Loucy (cell line): ENCODE data around the gene MINK1.

Experiments used
- H2AFZ ChIP-seq: fragments of 200-600 bp; sonication (generic); 2 replicates; pipeline ENCODE4 v1.6.0; 2016; ENCODE audit warnings: antibody characterized with exemption, mild to moderate bottlenecking, low read length, moderate library complexity
- H3F3A ChIP-seq: fragments of 200-600 bp; 2 replicates; pipeline ENCODE4 v1.6.0; 2016; ENCODE audit warnings: antibody characterized with exemption, low read depth, mild to moderate bottlenecking
- H3K27me3 ChIP-seq: fragments of 200-600 bp; sonication (generic); 2 replicates; pipeline ENCODE4 v1.6.1; 2014; ENCODE audit warnings: low read length, mild to moderate bottlenecking; ENCODE audit not compliant: insufficient read depth, poor library complexity, severe bottlenecking
- H3K36me3 ChIP-seq: fragments of 200-600 bp; sonication (generic); 2 replicates; pipeline ENCODE4 v1.6.1; 2016; ENCODE audit warnings: low read length; ENCODE audit not compliant: insufficient read depth
- H3K4me1 ChIP-seq: fragments of 200-600 bp; sonication (generic); 2 replicates; pipeline ENCODE4 v1.5.1; 2014; ENCODE audit warnings: low read length, mild to moderate bottlenecking; ENCODE audit not compliant: insufficient read depth, poor library complexity, severe bottlenecking
- H3K4me2 ChIP-seq: fragments of 200-600 bp; sonication (generic); 2 replicates; pipeline ENCODE4 v1.6.0; 2014; ENCODE audit warnings: antibody characterized with exemption, low read length, low read depth, mild to moderate bottlenecking; ENCODE audit not compliant: poor library complexity, severe bottlenecking
- H3K4me3 ChIP-seq: fragments of 200-600 bp; sonication (generic); 2 replicates; pipeline ENCODE4 v1.5.1; 2014; ENCODE audit warnings: low read length, mild to moderate bottlenecking, mixed read lengths; ENCODE audit not compliant: poor library complexity, severe bottlenecking
- H3K79me2 ChIP-seq: fragments of 200-600 bp; sonication (generic); 2 replicates; pipeline ENCODE4 v1.6.1; 2014; ENCODE audit warnings: low read length; ENCODE audit not compliant: insufficient read depth
- H3K9ac ChIP-seq: fragments of 200-600 bp; sonication (generic); 2 replicates; pipeline ENCODE4 v1.6.0; 2014; ENCODE audit warnings: mild to moderate bottlenecking, low read depth, low read length, moderate library complexity; ENCODE audit not compliant: poor library complexity, severe bottlenecking
- H3K9me2 ChIP-seq: fragments of 200-600 bp; sonication (generic); replicated peaks from 2 replicates; pipeline ENCODE4 v1.6.1; 2016; ENCODE audit warnings: low read depth, low read length, mixed read lengths
- H3K9me3 ChIP-seq: fragments of 200-600 bp; sonication (generic); 2 replicates; pipeline ENCODE4 v1.6.1; 2014; ENCODE audit warnings: mild to moderate bottlenecking, antibody characterized with exemption, low read length, low read depth; ENCODE audit not compliant: insufficient read depth
- H4K20me1 ChIP-seq: fragments of 200-600 bp; sonication (generic); 2 replicates; pipeline ENCODE4 v1.6.0; 2014; ENCODE audit warnings: antibody characterized with exemption, low read length, mild to moderate bottlenecking; ENCODE audit not compliant: insufficient read depth, poor library complexity, severe bottlenecking
- EZH2phosphoT487 ChIP-seq: fragments of 200-600 bp; IDR thresholded peaks from 2 replicates; pipeline ENCODE4 v1.6.1; 2018; ENCODE audit warnings: antibody characterized with exemption, mild to moderate bottlenecking, moderate library complexity, borderline replicate concordance
- TF ChIP-seq, protein P1 (sequence below): fragments of 200-600 bp; sonication (generic); conservative IDR thresholded peaks from 2 replicates; pipeline ENCODE4 v1.5.1; 2014; ENCODE audit warnings: mild to moderate bottlenecking, antibody characterized with exemption, low read length

Gene MINK1

DNA sequence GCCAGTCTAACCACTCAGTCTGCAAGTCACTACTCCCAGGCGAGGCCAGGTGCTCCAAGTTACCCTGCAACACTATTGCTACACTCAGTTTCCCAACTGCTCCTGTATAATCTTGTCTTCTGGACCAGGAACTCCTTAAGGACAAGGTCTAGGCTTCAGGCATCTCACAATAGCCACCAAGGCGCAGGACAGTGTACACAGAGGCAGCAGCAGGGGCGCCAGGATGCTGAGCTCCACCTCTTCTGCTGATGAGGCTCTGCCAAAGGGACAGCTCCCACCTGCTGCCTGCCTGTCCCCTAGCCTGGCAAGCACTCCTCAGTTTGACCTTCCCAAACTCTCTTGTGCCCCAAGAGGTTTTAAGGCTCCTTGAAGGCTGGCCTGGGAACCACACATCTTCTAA, 103.3 kb downstream of the MINK1 start:
- H2AFZ ChIP-seq, result no peak overlapping the region
- H4K20me1 ChIP-seq, result peaks cover 13% of the 10 kb centered on the region
- H3K4me1 ChIP-seq, result peaks cover 55% of the 10 kb centered on the region
- H3K36me3 ChIP-seq, result no peaks in the 10 kb centered on the region
- no peak for TF ChIP-seq EZH2phosphoT487
- TF ChIP-seq, protein P1, sequence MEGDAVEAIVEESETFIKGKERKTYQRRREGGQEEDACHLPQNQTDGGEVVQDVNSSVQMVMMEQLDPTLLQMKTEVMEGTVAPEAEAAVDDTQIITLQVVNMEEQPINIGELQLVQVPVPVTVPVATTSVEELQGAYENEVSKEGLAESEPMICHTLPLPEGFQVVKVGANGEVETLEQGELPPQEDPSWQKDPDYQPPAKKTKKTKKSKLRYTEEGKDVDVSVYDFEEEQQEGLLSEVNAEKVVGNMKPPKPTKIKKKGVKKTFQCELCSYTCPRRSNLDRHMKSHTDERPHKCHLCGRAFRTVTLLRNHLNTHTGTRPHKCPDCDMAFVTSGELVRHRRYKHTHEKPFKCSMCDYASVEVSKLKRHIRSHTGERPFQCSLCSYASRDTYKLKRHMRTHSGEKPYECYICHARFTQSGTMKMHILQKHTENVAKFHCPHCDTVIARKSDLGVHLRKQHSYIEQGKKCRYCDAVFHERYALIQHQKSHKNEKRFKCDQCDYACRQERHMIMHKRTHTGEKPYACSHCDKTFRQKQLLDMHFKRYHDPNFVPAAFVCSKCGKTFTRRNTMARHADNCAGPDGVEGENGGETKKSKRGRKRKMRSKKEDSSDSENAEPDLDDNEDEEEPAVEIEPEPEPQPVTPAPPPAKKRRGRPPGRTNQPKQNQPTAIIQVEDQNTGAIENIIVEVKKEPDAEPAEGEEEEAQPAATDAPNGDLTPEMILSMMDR, result no peak
- H3K9me3 ChIP-seq, result no peaks in the 10 kb centered on the region
- H3K4me2 ChIP-seq, result peak overlapping the region; percentile 3
- peaks cover 42% of the 10 kb centered on the region for H3K79me2 ChIP-seq
- H3K27me3 ChIP-seq, result no peaks in the 10 kb centered on the region
- peak overlapping the region; percentile 52 for H3K9ac ChIP-seq
- H3K4me3 ChIP-seq, result no peak overlapping the region
- peaks cover 12% of the 10 kb centered on the region for H3F3A ChIP-seq
- no peaks in the 10 kb centered on the region for H3K9me2 ChIP-seq

DNA sequence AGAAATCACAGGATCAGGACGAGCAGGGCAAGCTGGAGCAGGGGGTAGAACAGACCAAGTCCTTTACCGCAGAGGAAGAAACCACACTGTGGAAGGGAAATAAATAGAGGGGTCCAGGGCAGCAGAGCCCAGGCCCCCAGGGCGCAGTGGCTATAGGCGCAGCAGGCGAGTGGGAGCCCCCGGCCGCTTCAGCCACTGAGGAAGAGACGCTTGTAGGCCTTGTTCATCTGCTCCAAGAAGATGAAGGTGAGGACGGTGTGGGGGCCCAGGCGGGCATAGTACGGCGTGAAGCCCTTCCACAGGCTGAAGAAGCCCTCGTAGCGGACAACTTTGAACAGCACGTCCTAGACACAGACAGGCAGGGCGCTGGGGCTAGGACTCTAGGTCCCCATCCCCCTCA, 104.4 kb downstream of the MINK1 start:
- H3K9me3 ChIP-seq, result no peaks in the 10 kb centered on the region
- peak overlapping the region; percentile 99 for H3K9ac ChIP-seq
- H3K27me3 ChIP-seq, result no peaks in the 10 kb centered on the region
- H3K79me2 ChIP-seq, result peaks cover 53% of the 10 kb centered on the region
- peaks cover 12% of the 10 kb centered on the region for H3F3A ChIP-seq
- TF ChIP-seq, protein P1, result no peak
- no peak for TF ChIP-seq EZH2phosphoT487
- no peak overlapping the region for H2AFZ ChIP-seq
- peaks cover 5% of the 10 kb centered on the region; the same call in 1 of the 2 replicates for H3K36me3 ChIP-seq
- no peak overlapping the region for H3K4me3 ChIP-seq
- H4K20me1 ChIP-seq, result peaks cover 24% of the 10 kb centered on the region
- peaks cover 66% of the 10 kb centered on the region for H3K4me1 ChIP-seq
- H3K4me2 ChIP-seq, result peak overlapping the region; percentile 3
- no peaks in the 10 kb centered on the region for H3K9me2 ChIP-seq

DNA sequence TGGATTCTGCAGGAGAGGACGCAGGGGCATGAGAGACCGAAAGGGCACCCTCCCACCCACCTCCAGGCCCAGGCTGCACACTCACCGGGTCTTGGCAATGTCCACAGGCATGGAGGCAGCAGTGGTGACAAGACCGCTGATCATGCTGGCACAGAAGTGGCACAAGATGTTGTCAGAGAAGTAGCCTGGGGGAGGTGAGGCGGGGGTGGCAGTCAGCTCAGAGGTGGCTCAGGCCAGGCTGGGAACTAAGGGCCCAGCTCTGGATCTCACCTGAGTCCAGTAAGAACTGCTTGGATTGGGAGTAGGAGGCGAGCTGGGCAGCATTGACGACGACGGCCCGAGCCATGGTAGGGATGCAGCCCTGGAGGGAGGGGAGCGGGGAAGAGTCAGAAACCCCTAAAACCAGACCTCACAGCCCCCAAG, 104.9 kb downstream of the MINK1 start:
- Histone ChIP-seq H2AFZ (no peak overlapping the region), H3K4me2 (peak overlapping the region; percentile 98), H3F3A (peaks cover 12% of the 10 kb centered on the region), H3K27me3 (no peaks in the 10 kb centered on the region), H4K20me1 (peaks cover 29% of the 10 kb centered on the region), H3K9ac (peak overlapping the region; percentile 99), H3K4me3 (peak overlapping the region; percentile 90), H3K9me3 (no peaks in the 10 kb centered on the region), H3K36me3 (peaks cover 10% of the 10 kb centered on the region; the same call in 1 of the 2 replicates), H3K79me2 (peaks cover 59% of the 10 kb centered on the region), H3K9me2 (no peaks in the 10 kb centered on the region), H3K4me1 (peaks cover 69% of the 10 kb centered on the region)
- TF ChIP-seq, protein P1, result no peak
- no peak for TF ChIP-seq EZH2phosphoT487
